Esophagus muscularis mucosa (tissue), 3 donors: ENCODE results near the gene CTR9.

Source experiments
- CTCF ChIP-seq, 3 experiments: fragments of 200-600 bp in 2 of 3; fragments of 450-650 bp in 1 of 3; sonication (generic) in 2 of 3; IDR thresholded peaks; one replicate each; pipeline ENCODE4 v1.5.1; 2017 to 2019; ENCODE audit warnings: antibody characterized with exemption in 3 of 3, mild to moderate bottlenecking in 2 of 3, moderate library complexity in 1 of 3
- EP300 ChIP-seq: sonication (generic); formaldehyde crosslinking; IDR thresholded peaks from one replicate; pipeline ENCODE4 v1.6.1; 2017; ENCODE audit warnings: antibody characterized with exemption

GRCh38 chr11:10809373-10810160 is 58.5 kb downstream of the CTR9 start:
- TF ChIP-seq EP300 (no peak), CTCF (IDR thresholded peaks at IDR 0.05) (no peak)
